ENCODE results near the gene SETD7.
"Not testable (repeated sequence)": the region's sequence is repeated elsewhere in the genome, so short reads cannot be mapped to it uniquely, and the experiment has no call there.

The SETD7 gene

GRCh38 chr4:139508581-139509237 lies 47.3 kb downstream of the SETD7 start:
- no peak for DNase-seq

- DNase-seq, result no peak
Observed at GRCh38 chr4:139506774-139507173, 49.2 kb downstream of the SETD7 start.

GRCh38 chr4:139503622-139504166 lies 52.3 kb downstream of the SETD7 start:
- no peak for DNase-seq

- no peak for DNase-seq
Observed at GRCh38 chr4:139501927-139502899, 53.8 kb downstream of the SETD7 start.

- DNase-seq, result no peak
Observed at GRCh38 chr4:139501527-139501926, 54.5 kb downstream of the SETD7 start.

GRCh38 chr4:139501117-139501516 lies 54.9 kb downstream of the SETD7 start:
- DNase-seq, result no peak

GRCh38 chr4:139499186-139499585 lies 56.8 kb downstream of the SETD7 start:
- DNase-seq, result no peak

- no peak for DNase-seq
Observed at GRCh38 chr4:139493176-139493575, 62.8 kb downstream of the SETD7 start.

GRCh38 chr4:139492429-139492828 lies 63.6 kb downstream of the SETD7 start:
- no peak for DNase-seq

GRCh38 chr4:139489638-139490037 lies 66.4 kb downstream of the SETD7 start:
- no peak for DNase-seq

GRCh38 chr4:139488442-139488841 lies 67.6 kb downstream of the SETD7 start:
- no peak for DNase-seq

- DNase-seq, result no peak
Observed at GRCh38 chr4:139484783-139485311, 71.2 kb downstream of the SETD7 start.

GRCh38 chr4:139483000-139483399 lies 73.0 kb downstream of the SETD7 start:
- DNase-seq, result no peak

GRCh38 chr4:139481465-139481864 lies 74.6 kb downstream of the SETD7 start:
- no peak for DNase-seq

GRCh38 chr4:139476363-139476762 lies 79.7 kb downstream of the SETD7 start:
- no peak for DNase-seq

GRCh38 chr4:139472852-139473251 lies 83.2 kb downstream of the SETD7 start:
- no peak for DNase-seq

GRCh38 chr4:139470997-139471665 lies 84.9 kb downstream of the SETD7 start:
- DNase-seq, result no peak

GRCh38 chr4:139470295-139470694 lies 85.7 kb downstream of the SETD7 start:
- no peak for DNase-seq

GRCh38 chr4:139469869-139470268 lies 86.2 kb downstream of the SETD7 start:
- DNase-seq, result no peak

- DNase-seq, result no peak
Observed at GRCh38 chr4:139469216-139469615, 86.8 kb downstream of the SETD7 start.

- not testable (repeated sequence) for DNase-seq
Observed at GRCh38 chr4:139468756-139469155, 87.3 kb downstream of the SETD7 start.

- DNase-seq, result no peak
Observed at GRCh38 chr4:139465922-139466321, 90.1 kb downstream of the SETD7 start.

- not testable (repeated sequence) for DNase-seq
Observed at GRCh38 chr4:139464512-139464911, 91.5 kb downstream of the SETD7 start.
